HG02678 (cell line): Measurements from ENCODE around the gene PLEKHD1.

Source experiments
- ATAC-seq: cut with Tn5 transposase; IDR thresholded peaks from one replicate; pipeline ENCODE4 v1.9.1; 2021; ENCODE audit warnings: mild to moderate bottlenecking, moderate library complexity; ENCODE audit not compliant: unreplicated experiment

Gene PLEKHD1

DNA sequence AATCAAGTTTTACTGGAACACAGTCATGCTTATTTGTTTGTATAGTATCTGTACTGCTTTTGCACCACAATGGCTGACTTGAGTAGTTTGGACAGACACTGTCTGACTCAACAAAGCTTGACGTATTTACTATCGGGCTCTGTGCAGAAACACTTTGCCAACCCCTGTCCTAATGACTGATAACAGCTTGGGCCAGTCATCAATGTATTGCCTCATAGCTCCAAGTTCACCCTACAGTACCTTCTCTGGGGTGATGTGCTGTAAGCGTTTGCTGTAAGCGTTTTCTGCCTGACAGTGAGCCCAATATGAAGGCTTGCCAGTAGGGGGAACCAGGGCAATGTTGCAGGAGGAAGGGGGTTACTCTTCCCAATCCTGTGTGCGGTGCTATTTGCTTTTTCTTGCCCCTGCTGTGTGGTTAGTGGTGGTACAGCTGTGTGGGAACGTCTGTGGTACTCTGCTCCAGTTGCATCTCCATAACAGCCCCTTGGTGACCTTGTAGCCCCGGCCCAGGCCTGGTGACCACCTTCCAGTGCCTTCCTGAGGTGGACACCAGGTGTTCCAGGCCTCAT is 95.6 kb downstream of the PLEKHD1 start:
- ATAC-seq: no peak
